Renal cortex interstitium (tissue), 11 donors: Measurements from ENCODE around the gene SEMA5A. TPM values are rescaled to one million over a fixed set of nuclear protein-coding genes. Genes with fewer than 3 reads are reported as not detected.

Experiments used
- DNase-seq, 11 donors: peaks; one replicate each; pipeline ENCODE4 v3.0.0-alpha.2; 2013; ENCODE audit warnings: low read depth in 9 of 11, low spot score in 4 of 11; ENCODE audit errors: extremely low read depth in 1 of 11
- polyA plus RNA-seq, 3 donors: library from polyadenylated mRNA; unstranded; fragments of 120-200 nt; gene quantifications; one replicate each; pipeline ENCODE4 v1.2.1, GENCODE V29; 2013; ENCODE audit not compliant: insufficient read length in 3 of 3

The SEMA5A gene
- polyA plus RNA-seq, 3 donors, result 37.3 to 47.1 (median 44.4) TPM

DNA sequence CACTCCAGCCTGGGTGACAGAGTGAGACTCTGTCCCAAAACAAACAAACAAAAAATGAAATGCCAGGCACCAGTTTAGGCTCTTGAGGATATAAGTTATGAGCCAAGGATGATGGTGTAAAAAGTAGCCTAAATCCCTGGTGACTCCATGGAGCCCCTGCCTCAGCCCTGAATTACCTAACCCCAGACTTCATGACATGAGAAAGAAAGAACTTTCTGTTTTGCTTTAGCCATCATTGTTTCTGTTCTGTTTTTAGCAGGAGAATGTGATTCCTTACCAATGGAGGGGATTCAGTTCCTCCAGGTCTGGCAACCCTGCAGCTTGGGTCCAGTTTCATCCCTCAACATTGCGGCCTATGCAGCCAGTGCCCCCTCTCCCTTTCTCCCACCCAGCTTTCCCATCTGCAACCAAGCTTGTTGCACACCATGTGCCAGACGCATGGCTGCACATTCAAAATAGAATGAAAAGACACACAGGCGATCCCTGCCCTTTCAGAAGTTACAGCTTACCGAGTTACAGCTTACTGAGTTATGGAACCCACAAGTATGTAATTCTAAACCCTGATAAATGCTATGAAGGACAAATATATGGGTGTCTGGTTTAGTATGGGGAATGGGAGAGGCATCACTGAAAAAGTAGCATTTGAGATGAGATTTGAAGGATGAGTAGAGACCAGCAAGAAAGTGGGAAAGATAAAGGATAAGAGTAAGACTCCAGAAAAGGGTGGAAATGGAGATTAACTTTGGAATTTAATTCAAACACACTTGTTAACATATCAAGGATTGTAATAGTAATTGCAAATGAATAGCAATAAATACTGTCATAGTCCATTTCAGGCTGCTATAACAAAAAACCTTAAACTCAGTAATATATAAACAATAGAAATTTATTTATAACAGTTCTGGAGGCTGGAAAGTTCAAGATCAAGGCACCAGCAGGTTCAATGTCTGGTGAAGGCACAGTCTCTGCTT lies 6.0 kb upstream of the SEMA5A start:
- DNase-seq, result no peak

- no peak for DNase-seq
These were observed 4.1 kb upstream of the SEMA5A start for GRCh38 chr5:9549941-9550340.

DNA sequence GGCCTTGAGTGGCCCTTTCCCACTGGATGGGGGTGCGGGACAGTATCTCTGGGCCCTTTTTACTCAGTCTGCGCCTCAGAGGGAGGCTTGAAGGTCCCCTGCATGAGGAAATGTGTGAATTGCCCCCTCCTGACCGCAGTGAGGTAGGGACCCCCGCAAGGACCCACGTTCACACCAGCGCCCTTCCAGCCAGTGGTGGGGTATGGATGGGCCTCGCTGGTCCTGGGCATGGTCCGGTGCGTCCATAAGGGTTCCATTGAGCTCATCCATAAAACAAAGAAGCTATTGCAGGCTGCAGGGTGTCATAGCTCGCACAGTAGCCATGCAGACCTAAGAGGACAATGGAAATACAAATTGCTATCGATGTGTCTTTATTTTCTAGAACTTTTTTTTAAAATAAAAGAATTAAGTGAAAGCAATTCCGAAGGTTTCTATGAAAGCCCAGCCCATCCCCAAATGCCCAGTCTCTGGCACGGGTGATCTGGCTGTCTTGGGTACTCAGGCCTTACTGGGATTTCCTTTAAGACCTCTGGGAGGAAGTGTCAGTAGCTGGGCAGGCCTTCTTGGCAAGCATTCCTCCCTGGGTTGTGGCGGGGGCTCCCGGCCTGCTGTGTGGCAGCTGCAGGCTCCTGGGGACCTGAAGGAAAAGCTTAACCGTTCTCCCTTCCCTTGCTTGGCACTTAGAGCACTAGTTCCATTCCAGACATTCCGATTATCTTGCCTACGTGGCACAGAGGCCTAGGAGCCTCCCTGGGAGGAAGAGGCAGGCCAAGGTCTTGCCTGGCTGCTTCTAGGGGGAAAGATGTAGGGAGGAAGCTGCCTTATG lies 1.5 kb upstream of the SEMA5A start:
- DNase-seq, result peak in 1 of 11 donors; percentile 15

- DNase-seq, result no peak
These were observed 511 bp downstream of the SEMA5A start for GRCh38 chr5:9545136-9545991.

GRCh38 chr5:9544502-9545135 lies 1.3 kb downstream of the SEMA5A start:
- peak in 10 of 11 donors; percentile 48 to 86 (median 80) for DNase-seq

DNA sequence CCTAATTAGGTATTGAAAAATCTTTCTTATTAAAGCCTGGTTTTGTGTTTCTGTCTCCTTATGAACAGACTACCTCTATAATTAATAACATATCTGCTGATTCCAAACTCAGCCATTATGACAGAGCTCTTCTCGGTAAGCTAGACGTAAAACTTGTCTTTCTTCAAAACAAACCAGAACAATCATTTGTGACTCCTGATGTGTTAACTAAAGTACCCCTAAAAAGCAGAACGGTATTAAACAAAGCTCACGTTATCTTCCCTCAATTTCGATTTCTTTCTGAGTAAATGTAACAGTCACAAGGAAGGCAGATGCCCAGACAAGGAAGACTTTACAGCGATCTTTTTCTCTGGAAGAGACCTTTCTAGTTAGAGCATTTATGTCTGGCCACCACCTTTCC lies 1.8 kb downstream of the SEMA5A start:
- peak in 1 of 11 donors; percentile 20 for DNase-seq

- peak in 1 of 11 donors; percentile 24 for DNase-seq
These were observed 2.5 kb downstream of the SEMA5A start for GRCh38 chr5:9543311-9543920.

DNA sequence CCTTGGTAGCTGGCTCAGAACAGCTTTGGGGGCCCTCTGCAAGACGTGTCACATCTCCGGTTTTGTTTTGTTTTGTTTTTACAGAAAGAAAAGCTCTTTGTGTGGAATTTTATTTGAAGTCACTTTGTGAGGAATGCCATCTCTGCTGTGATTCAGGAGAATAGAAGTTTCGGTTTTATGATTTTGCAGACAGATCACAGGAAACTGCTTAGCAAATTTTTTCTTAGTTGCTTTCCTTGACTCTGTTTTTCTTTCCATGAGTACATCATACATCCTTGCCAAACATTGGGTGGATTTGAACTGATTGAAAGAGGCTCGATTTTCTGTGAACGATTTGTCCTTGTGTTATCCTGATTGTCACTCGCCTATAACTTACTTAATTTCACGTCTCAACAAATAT lies 5.1 kb downstream of the SEMA5A start:
- DNase-seq, result no peak

- DNase-seq, result no peak
These were observed 7.4 kb downstream of the SEMA5A start for GRCh38 chr5:9538504-9538903.

DNA sequence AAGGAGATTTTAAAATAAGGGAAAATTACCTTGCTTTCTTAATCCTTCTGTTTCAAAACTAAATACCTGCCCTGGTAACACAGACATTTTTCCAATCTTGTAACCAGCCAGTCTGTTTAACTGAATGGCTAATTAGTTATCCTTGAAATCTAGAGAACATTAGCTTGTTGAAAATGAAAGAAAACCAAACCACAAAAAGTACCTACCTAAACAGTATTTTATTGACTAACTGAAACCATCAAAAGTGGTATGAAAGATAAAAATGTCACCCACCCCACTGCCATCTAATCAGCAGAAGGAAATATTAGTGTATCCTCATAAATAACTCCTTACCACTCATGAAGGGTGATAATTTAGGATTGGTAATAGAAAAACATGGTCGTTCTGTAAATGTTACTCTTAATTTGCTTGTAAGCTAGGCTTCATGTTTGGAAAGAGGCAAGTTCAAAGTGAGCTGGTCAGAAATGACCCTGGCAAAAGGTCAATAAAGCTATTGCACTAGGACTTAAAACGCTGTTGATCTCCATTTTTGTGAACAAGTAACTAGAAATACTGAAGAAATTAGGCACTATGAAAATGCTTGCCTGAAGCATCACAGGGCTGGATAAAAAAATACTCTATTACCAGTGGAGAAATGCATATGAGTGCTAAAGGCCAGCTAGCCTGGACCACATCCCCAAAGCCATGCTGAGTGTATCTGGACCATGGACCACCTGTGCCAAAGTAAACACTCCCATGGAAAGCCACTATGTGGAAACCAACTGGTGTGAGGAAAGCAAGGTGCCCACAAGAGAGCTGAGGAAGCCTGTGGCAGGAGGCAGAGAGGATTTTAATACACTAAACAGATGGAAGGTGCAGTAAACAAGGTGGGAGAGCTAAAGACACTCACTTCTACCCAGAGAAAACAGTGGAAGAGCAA lies 8.4 kb downstream of the SEMA5A start:
- DNase-seq, result no peak

GRCh38 chr5:9536717-9537116 lies 9.2 kb downstream of the SEMA5A start:
- DNase-seq, result no peak

GRCh38 chr5:9534881-9535517 lies 10.9 kb downstream of the SEMA5A start:
- no peak for DNase-seq

GRCh38 chr5:9533562-9534364 lies 12.1 kb downstream of the SEMA5A start:
- peak in 1 of 11 donors; percentile 40 for DNase-seq

DNA sequence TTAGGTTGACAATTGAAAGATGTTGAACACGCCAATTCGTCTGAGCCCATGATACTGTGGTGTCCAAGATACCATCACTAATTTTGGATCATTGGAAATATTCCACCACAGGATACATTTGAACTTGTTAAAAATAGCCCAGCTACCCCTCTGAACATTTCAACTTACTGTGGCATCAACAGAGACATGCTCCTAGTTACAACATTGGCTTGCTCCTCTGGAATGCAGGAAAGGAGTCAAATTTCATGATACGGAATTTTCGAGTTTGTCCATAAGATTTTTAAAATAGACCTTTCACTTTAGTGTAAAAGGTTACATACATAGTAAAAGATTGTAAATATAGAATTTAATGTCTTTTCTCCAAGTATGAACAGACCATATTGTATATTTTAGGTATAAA lies 12.8 kb downstream of the SEMA5A start:
- DNase-seq, result peak in 1 of 11 donors; percentile 55

- DNase-seq, result no peak
These were observed 16.4 kb downstream of the SEMA5A start for GRCh38 chr5:9529513-9529912.

DNA sequence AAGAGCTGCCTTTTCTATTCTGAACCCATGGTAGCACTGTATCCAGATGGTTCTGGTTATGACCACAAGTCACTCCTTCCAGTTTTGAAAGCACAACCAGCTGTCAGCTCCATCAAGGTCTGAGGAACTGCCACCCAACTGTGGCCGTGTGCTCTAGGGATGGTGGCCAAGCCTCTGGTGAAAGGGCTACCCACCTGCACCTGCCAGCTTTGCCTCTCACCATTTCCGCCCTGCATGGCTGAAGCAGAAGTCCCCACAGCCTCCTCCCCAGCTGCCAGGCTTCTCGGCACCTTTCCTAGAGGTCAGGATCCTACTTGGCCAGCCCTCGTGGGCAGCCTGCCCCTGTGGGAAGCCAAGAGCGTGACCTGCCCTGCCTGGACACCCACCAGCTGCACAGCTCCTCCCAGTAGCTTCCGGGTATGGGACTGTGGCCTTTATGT lies 16.8 kb downstream of the SEMA5A start:
- no peak for DNase-seq
